Muscle of back (tissue), 11 donors: ENCODE results near the gene TNS1. TPM values are rescaled to one million over a fixed set of nuclear protein-coding genes. Genes with fewer than 3 reads are reported as not detected.

Experiments used
- DNase-seq, 3 donors: peaks; one replicate each; pipeline versions ENCODE4 v3.0.0 to v3.0.0-alpha.2; 2013
- polyA plus RNA-seq, 10 donors: library from polyadenylated mRNA; unstranded; fragments of 120-200 nt; gene quantifications; one replicate each; pipeline ENCODE4 v1.2.1, GENCODE V29; 2013; ENCODE audit not compliant: insufficient read length in 10 of 10

TNS1 gene
- polyA plus RNA-seq, 10 donors: 106 to 124 (median 117) TPM

GRCh38 chr2:217947383-217948350 lies 55.1 kb downstream of the TNS1 start:
- no peak for DNase-seq

GRCh38 chr2:217946051-217946450 lies 56.7 kb downstream of the TNS1 start:
- no peak for DNase-seq

DNA sequence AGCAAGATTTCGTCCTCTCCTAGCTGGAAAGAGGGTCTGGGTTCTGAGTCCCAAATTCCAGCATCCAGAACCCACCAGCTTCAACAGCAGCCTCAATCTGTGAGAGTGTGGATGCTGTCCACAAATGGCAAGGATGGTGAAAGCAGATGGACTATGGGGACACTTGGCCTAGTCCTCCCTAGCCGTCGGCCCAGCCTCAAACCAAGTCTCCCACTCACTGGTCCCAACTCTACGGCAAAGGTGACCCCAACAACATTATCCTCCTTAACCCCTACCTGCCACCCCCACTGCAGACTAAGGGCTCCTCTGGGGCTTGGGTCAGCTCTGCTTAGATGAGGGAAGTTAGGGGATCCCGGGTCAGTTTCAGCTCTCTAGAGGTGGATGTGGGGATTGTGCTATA lies 57.3 kb downstream of the TNS1 start:
- no peak for DNase-seq

GRCh38 chr2:217944923-217945322 lies 57.9 kb downstream of the TNS1 start:
- DNase-seq: no peak

- DNase-seq: no peak
Measured at GRCh38 chr2:217944366-217944765, 58.4 kb downstream of the TNS1 start.

- peak; percentile 73 to 90 (median 77) for DNase-seq
Measured at GRCh38 chr2:217943446-217944321, 59.1 kb downstream of the TNS1 start.

DNA sequence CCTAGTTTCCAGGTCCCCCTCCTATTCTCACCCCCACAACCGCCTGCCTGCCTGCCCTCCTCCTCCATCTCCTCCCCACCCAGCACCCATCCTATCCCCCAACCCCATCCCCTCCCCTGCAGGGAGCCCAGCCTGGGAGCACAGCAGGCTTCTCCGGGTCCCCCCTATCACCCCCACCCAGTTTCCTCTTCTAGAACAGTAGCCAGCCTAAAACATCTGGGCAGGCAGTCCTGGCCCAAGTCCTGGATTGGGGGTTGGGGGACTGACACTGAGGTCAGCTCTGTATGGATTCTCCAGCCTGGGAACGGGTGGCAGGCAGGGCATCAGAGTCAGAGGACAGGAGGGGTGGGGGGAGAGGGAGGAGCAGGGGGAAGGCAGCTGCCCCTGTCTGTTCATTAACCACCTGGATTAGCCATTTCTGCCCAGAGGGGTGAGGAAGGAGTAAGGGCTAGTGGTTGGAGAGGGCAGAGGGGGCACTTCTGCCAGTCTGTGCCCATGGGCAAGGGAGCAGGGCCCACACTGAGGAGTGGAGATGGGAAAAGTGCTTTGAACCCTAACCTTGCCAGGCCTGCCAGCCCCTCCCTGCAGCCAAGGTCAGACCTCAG lies 60.0 kb downstream of the TNS1 start:
- DNase-seq: no peak

- DNase-seq: no peak
Measured at GRCh38 chr2:217941886-217942728, 60.7 kb downstream of the TNS1 start.

GRCh38 chr2:217941339-217941738 lies 61.5 kb downstream of the TNS1 start:
- DNase-seq: no peak

DNA sequence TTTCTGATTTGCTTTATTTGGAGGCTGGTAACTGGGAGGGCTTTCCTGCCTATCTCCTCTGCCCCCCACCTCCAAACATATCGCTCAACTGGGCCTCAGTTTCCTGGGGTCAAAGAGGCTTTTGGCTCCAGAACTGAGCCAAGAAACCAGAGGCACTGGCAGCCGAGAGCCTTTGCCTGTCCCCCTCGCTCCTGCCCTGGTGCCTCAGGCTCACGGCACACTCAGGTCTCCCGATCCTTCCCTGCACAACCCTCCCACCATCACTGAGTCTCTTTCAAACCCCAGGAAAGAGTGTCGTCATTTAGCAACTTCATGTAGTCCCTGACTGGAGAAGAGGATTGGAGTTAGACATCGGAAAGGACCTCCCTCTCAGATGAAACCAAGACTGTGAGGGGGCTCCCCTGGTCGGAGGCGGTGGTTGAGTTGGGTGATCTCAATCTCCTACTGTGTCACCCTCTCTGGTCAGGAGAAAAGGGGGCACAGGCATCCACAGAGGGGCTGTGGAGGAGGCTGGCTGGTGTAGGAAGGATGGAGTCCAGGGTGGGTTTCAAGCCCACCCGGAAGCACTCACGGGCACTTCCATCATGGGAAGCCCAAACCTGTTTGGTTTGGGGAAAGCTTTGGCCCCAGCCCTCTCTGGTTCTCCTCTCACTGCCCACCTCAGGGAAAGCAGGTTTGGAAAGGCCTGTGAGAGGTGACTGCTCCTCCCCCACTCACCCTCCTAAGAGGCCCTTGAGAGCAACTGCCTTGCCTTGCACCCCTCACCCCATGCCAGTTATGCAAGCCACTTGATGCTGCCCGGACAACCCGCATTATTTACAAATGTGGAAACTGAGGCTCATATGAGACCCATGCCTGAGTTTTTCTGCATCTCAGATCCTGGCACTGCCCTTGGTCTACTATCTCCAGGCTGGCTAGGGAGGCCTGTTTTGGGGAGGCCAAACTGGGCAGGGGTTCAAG lies 62.3 kb downstream of the TNS1 start:
- no peak for DNase-seq

GRCh38 chr2:217939629-217940245 lies 63.1 kb downstream of the TNS1 start:
- DNase-seq: no peak

DNA sequence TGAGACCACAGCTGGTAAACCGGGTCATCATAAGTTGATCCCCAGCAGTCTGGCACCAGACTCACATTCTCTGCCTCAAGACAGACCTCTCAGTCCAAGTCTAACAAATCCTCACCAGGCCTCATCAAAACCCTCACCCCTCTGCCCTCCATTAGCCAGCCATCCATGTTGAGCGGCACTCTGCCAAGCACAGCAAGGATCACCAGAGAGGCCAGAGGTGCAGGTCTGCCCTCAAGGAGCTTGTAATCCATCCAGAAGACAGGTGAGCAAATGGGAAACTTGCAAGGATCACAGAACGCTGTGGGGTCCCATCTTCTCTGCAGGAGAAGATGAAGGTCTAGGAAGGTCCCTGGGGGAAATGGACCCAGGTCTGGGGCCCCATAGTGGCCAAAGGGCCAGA lies 63.6 kb downstream of the TNS1 start:
- DNase-seq: no peak

DNA sequence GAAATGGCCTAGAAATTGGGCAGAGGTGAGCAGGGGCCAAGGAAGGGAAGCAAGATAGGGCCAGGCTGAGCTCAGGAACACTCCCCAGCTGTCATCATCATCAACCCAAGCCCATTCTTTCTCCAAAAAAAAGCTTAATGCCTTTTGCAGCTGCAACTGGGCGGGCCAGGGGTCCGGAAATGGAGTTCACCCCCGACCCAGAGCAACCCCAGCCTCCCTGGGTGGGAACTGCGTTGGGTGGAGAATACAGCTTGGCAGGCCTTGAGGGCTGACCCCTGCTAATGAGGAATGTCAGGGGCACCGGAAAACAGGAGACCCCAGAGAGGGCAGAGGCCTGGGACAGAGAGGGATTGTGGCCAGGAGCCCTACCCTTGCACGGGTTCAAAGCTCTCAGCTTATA lies 64.8 kb downstream of the TNS1 start:
- DNase-seq: peak in 1 of 3 donors; percentile 68

DNA sequence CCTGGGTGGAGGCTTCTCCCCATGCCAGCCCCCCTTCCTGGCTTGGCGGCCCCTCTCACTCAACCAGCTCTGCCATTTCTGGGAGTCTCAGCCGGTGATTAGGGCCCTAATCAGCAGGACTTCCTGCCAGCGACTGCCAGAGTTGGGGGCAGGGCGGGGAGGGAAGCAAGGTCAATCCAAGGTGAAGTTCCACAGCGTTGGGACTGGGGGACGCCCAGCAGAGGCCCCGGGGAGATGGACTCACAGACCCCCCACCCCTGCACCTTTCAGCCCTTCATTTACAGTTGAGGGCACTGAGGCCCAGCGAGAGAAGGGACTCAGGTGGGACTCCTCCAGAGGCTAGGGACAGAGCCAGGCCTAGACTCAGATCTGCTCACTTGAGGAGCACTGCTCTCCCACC lies 65.3 kb downstream of the TNS1 start:
- no peak for DNase-seq

- DNase-seq: no peak
Measured at GRCh38 chr2:217936952-217937351, 65.8 kb downstream of the TNS1 start.

GRCh38 chr2:217935901-217936684 lies 66.7 kb downstream of the TNS1 start:
- peak in 1 of 3 donors; percentile 67 for DNase-seq

DNA sequence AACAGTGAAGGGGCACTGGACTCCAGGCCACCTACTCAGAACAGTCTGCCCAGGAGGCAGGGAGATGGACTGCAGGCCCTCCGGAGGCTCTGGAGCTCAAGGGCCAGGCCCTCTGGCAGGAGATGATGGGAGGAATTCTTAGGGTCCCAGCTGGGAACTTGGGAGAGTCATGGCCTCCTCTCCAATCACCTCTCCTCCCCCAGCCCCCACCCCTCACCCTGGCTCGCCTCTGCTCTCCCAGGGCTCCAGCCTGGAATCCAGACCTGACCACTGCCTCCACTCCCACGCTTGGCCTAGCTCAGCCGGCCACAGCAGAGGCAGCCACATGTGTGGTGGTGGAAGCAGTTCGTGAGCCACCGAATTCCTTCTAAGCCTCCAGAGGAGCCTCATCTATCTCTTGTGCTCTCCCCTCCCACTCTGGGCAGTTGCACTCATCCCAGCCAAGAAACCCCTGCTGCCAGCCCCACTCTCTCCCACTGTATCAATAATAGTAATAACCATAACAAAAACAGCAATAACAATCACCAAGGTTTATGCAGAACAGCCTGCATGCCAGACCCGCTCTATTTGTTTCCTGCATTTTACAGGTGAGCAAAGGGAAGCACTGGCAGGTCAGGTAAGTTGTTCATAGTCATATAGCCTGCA lies 67.4 kb downstream of the TNS1 start:
- DNase-seq: peak in 2 of 3 donors; percentile 45 to 86
